ENCODE data around the gene RNPS1.

- TF ChIP-seq POLR2A (IDR thresholded peaks at IDR 0.05) (no peak), CTCF (IDR thresholded peaks at IDR 0.05) (no peak), EP300 (IDR thresholded peaks at IDR 0.05) (no peak)
These were observed 30.8 kb downstream of the RNPS1 start for GRCh38 chr16:2237102-2237482.

All from ovary (tissue), 3 donors.